ENCODE measurements around the gene ESPN.

Gene ESPN

DNA sequence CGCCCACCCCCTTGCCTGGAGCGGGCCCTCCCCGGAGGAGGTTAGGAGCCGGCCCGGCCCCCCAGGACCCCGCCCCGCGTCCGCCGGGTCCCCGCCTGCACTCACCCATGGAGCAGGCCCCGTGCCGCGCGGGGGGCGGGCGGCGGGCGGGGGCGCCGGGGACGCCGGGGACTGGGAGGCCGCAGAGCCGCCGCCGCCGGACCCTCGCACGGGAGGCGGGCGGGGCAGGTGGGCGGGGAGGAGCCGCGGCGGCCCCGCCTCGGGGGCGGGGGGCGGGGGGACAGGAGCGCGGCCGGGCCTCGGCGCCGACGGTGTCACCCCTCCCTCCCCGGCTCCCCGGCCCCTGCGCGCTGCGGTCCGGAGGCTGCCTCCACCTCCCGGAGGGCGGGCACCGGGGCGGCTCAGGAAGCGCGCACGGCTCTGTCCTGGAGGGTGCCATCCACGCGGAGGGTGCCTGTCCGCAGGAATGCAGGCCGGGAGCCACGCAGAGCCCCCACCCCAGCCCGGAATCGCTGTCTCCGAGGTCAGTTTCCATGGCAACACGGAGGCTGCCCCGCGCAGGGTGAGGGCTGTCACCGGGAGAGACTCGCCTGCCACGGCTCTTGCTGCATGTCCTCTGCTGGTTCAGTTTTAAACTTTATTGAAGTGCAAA is 72.8 kb downstream of the ESPN start:
- DNase-seq (ENCODE audit: low read depth): peak; percentile 32

GRCh38 chr1:6497867-6498575 is 73.4 kb downstream of the ESPN start:
- no peak for DNase-seq (ENCODE audit: low read depth)

- no peak for DNase-seq (ENCODE audit: low read depth)
Measured at GRCh38 chr1:6498576-6499111, 74.1 kb downstream of the ESPN start.

DNA sequence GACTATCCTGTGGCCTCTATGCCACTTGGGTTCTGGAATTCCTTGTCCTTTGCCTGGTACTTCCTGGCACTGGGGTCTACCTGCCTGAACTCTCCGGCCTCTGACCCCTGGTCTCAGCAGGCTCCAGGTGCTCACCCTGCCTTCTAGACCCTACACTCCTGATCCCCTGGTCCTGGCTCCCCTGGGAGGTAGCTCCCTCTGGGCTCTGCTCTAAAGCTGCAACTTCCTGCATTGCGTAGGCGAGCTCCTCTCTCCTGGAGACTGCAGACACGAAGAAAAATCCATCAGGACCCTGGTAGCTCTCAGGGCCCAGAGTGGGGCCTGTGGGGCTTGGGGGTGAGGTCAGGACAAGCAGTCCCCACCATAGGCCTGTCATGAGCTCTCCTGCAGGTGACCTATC is 74.7 kb downstream of the ESPN start:
- no peak for DNase-seq (ENCODE audit: low read depth)

DNA sequence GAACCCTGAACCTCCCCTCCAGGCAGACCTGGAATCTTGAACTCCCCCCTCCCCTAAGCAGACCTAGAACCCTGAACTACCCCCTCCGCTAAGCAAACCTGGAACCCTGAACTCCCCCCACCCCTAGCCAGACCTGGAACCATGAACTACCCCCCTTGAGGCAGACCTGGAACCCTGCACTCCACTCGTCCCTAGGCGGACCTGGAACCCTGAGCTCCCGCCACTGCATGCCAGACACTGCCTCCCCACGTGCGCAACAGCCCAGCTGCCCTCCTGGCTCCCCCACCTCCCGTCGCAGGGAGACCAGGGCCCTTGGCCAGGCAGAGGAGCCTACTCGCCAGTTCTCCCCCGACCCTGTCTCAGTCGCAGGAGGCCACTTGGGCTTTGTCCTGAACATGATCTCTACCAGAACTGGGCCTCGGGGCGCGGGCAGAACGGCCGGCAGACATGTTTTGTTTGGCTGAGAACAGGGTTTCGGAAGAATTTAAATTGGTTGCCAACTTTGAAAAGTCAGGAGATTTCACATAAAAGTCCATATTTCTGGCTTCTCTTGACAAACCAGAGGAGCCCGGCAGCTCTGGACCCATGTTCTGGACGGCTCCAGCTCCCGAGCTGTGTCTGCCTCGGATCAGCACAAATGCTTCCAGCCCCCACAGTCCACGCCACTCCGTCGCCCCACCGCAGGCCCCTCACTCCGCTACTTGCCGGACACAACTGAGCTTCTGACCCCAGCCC is 76.1 kb downstream of the ESPN start:
- no peak for DNase-seq (ENCODE audit: low read depth)

GRCh38 chr1:6501279-6501813 is 76.8 kb downstream of the ESPN start:
- DNase-seq (ENCODE audit: low read depth): no peak

DNA sequence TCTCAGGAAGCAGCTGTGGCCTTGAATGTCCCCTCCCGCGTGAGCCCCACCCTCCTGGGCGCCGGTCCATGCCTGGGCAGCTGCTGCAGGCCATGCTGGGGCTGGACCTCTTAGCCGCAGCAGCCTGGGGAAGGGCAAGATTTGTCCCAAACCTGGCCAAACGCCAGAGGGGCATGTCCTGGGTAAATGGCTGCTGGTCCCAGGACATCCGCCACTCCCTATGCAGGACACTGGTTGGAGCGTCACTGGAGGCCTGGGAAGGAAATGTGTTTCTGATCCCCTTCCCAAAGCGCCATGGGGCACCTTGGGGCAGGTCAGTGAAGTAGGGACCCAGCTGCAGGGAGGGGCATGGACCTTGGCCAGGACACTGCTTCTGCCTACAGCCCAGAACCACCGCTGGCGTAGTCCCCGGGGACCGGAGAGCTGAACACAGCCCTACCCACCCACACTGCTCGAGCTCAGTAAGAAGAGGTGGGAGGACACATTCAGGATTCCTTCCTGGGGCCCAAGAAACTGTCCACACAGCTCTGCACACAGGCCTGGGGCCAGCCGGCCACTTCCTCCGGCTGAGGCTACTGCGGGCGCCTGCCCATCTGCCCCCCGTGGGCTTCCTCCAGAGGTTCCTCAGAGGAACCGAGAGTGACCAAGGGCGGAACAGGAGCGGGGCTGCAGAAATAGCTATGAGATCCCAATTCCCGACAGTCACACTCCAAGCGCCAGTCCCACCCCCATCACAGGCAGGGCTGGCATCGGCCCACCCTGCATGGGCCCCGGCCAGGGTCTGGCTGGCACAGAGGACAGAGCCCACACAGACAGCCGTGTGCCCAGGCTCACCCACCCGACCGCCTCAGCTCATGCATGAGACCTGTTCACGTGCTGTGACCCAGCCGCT is 77.7 kb downstream of the ESPN start:
- DNase-seq (ENCODE audit: low read depth): no peak

DNA sequence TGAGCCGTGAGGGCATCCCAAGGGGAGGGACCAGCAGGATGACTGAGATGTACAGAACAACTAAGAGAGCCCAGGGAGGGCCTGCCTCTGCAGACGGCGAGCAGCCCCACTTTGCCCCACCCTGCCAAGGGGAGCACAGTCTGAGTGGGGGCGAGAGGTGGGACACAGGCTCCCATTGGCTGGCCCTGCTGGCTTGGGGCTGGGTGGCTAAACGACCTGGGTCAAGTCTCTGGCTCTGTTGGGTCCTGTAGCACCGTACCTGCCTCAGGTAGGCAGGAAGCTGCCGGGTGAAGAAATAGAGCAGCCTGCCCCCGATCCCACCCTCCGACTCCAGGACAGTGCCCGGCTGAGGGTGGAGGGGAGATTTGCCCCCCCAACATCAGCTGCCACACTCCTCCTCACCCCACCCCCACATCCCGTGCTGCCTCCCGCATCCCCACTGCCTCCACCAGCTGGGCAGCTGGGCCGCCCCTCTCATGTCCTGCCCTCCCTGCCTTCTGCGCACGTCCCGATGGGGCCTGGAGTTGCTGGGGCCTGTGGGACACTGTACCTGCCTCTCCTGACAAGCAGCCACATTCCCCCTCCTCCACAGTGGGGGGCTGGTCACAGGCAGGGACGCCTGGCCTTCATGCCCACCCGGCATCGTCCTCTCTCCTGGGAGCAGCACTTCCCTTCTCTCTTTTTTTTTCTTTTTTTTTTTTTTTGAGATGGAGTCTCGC is 79.5 kb downstream of the ESPN start:
- DNase-seq (ENCODE audit: low read depth): no peak

DNA sequence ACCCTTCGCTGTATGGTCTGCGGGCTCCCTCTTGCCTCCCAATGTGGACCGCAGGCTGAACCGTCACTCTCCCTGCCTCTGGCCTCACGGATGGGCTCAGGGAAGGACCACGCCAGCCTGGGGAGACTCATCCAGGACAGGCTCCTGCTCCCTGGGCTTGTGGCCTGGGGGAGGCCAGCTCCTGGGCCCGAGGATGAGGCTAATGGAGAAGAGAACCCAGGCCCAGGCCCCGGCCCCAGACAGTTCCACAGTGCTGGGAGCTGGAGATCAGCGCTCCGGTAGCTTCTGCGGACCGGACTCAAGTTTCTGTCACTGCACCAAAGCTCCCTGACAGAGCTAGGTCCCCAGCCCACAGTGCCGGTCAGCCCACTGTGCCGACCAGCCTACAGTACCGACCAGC is 80.3 kb downstream of the ESPN start:
- no peak for DNase-seq (ENCODE audit: low read depth)

DNA sequence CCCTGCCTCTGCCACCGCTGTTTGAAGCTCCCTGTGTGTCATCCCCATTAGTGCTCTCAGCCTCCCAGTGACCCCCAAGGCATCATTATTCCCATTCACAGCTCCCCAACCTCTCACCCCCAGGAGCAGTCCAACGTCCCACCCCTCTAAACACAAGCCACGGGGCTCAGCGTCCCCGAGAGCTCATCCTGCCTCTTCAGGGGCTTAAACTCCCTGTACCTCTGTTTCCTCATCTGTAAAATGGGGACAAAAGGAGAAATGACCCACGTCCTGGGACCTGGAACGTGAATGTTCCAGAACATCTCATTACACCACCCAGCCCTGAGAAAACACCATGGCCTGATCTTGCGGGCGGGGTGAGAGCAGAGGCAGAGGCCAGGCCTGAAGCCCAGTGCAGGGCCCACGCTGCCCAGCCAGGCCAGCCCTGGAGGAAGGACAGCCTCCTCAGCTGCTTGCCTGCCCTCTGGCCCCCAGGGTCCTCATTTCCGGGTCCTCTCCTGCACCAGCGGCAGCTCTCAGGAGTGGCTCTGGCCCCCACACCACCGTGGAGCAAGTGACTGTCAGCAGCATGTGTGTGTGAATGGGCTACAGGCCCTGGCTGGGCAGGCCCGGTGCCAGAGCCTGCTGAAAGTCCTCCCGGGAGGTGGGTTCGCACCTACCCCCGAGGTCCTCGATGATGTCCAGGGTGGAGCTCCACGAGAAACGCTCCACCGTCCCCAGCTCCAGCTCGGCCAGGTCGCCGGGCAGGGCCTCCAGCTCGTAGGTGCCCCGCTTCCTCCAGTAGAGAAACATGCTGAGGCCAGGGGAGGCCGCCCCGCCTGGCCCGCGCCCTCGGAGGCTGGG is 81.0 kb downstream of the ESPN start:
- DNase-seq (ENCODE audit: low read depth): no peak

- no peak for DNase-seq (ENCODE audit: low read depth)
Measured at GRCh38 chr1:6506210-6507036, 81.8 kb downstream of the ESPN start.

GRCh38 chr1:6507037-6507428 is 82.5 kb downstream of the ESPN start:
- DNase-seq (ENCODE audit: low read depth): no peak

GRCh38 chr1:6507461-6507911 is 82.9 kb downstream of the ESPN start:
- DNase-seq (ENCODE audit: low read depth): no peak

GRCh38 chr1:6508154-6508815 is 83.7 kb downstream of the ESPN start:
- no peak for DNase-seq (ENCODE audit: low read depth)

DNA sequence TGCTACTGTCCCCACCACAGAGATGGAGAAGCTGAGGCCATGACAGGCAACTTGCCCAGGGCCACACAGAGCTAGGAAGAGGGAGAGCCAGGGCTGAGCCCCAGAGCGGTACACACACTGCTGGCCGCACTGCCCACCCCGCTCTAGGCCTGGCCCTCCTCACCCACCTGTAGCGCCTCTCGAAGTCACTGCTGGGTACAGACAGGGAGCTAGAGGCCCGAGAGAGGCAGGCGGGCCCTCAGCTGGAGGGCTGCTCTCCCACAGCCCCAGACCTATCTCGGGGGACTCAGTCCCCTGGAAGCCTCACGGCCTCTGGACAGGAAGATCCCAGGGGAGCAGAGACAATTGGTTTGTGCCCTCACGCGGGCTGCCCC is 84.2 kb downstream of the ESPN start:
- DNase-seq (ENCODE audit: low read depth): no peak

DNA sequence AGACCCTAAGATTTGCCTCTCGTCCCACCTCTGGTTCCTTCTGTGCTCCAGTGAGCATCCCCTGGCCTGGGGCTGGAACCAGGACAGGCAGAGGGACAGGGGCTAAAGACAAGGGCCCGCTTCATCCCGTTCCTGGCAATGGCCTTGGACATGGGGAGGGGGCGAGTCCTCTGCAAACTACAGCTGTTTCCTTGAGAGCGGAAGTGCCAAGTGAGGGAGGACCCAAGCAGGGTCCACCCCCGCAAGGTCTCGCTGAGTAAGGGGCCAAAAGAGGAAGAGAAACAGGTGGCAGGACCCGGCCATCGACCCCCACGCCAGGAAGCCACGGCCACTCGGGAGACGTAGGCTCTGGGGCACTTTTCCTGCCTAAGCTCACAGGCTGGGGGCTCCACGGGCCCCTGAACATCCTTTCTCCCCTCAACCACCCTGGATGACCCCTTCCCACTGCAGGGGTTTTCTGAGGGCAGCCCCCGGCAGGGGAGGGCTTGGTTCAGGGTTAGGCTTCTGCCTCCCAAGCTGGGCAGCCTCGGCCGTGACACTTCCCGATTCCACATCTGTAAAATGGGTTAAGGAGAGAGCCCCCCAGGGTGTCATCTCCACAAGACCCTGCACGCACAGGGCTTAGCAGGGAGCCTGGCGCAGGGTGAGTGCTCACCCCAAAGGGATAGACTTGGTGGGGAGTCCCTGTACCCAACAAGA is 84.8 kb downstream of the ESPN start:
- no peak for DNase-seq (ENCODE audit: low read depth)

DNA sequence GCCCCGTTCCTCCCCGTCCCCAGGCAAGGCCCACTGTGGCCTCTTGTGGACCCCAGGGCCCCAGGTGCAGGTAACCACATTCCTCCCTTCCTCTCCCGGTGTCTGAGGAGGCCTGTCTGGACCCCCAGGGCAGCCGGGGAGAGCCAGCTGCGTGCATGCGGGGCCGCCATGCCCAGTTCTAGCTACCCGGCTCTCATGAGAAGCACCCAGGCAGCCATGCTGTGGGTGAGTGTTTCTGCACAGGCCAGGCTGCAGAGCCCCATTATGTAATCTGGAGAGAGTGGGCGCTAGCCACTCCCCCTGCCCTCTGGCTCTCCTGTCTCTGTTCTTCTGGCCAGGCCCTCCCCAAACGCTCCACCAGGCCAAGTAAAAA is 85.3 kb downstream of the ESPN start:
- no peak for DNase-seq (ENCODE audit: low read depth)

GRCh38 chr1:6510493-6510892 is 85.9 kb downstream of the ESPN start:
- no peak for DNase-seq (ENCODE audit: low read depth)

All from activated T-cell treated with anti-CD3 and anti-CD28 coated beads for 24 hours (primary cell).